ENCODE data around the gene MFRP.
"Not testable (repeated sequence)": the region's sequence is repeated elsewhere in the genome, so short reads cannot be mapped to it uniquely, and the experiment has no call there.

MFRP gene

DNA sequence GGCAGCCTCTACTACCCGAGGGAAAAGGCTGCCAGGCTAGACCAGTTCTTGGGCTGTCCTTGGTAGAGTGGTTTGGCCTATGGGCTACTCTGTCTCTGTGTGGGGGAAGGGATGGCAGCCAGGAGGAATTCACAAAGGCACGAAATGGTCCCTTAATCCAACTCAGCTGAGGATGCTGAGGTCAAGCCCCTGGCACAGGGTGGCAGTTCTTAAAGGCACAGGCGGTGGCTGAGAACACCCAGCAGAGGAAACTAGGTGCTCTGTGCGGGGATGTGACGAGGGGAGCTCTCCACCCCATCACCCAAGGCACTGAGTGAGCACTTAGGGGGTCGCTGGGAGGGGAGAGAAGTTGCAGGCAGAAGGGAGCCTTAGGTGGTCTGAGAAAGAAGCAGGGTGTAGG, at the start of gene MFRP:
MFRP (minus strand) TSS at position 101 of the 400 bp plus-strand sequence. CDS start 192 bp downstream, outside the sequence.
- DNase-seq = peak; percentile 42

DNA sequence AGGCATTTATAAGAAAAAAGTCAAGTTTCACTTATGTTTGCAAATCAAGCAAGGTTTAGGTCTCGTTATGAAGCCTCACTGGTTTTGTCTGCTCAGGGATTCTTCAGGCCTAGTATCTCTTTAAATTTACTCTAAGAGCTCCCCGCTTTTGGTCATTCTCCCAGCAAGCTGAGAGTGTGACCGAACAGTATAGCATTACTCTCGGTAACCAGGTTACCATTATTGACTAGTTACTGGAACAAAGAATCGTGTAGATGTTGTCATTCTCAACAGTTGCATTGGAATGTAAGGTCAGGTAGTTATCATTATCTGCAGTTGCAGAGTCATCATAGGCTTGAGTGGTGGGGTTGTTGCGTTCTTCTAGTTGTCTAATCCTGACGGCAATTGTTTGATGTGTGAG, 44.8 kb upstream of the MFRP start:
- DNase-seq = no peak

DNA sequence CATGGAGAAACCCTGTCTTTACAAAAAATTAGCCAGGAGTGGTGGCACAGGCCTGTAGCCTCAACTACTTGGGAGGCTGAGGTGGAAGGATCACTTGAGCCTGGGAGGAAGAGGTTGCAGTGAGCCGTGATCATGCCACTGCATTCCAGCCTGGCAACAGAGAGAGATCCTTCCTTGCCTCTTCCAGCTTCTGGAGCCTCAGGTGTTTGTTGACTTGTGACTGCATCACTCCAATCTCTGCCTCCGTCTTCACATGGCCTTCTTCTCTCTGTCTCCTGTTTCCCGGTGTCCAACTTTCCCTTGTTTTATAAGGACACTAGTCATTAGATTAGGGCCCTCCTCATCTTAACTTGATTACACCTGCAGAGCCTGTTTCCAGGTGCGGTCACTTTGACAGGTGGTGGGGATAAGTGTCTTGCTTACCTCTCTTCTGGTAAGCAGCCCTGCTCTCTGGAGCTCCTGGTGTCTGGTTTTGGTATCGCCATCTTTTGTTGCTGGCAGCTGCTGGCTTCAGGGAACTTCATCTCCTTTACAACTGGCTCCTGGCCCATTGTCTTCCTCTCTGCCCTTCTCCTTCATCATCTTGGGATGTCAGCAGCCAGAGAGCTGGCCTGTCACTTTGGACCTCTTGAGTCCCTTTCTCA, 43.2 kb upstream of the MFRP start:
- no peak for DNase-seq

DNA sequence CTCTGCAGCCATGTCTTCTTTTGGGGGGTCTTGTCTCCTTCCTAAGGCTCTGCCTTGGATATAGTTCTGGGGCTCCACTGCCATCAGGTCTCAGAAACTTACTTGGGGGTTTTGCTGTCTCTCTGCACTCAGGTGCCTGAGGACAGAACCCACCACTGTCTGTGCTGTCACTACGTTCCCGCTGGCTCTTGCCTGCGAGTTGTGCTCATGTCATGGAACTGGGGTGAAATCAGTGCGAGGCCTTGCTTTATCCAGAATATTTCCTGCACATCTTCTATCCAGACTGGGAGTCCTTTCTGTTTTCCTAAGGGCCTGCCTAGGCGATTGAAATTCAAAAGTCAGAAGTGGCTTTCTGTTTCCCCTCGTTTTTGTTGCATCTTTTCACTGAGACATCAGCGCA, 41.6 kb upstream of the MFRP start:
- DNase-seq = no peak

DNA sequence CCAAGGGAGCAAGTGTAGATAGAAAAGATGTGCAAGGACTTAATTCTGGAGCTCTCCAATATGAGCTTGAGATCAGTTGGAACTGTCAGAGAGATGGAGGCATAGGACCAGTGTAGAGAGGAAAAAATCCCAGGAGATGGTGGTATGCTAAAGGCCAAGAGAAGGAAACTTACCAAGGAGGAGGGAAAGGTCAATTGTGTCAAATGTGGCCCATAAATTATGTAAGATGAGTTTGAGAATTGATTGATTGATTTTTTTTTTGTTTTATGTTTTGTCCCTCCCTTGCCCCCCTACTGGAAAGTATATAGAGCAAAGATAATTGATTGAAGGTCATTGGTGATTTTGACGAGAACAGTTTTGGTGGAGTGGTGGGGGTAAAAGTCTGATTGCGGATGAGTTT, 37.8 kb upstream of the MFRP start:
- no peak for DNase-seq

DNA sequence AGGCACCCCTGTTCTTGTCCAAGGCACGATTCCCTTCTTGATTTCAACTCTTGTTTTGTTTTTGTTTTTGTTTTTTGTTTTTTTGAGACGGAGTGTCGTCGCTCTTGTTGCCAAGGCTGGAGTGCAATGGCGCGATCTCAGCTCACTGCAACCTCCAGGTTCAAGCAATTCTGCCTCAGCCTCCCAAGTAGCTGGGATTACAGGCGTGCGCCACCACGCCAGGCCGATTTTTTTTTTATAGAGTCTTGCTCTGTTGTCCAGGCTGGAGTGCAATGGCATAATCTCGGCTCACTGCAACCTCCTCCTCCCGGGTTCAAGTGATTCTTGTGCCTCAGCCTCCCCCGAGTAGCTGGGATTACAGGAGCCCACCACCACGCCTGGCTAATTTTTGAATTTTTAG, 36.0 kb upstream of the MFRP start:
- DNase-seq = not testable (repeated sequence)

DNA sequence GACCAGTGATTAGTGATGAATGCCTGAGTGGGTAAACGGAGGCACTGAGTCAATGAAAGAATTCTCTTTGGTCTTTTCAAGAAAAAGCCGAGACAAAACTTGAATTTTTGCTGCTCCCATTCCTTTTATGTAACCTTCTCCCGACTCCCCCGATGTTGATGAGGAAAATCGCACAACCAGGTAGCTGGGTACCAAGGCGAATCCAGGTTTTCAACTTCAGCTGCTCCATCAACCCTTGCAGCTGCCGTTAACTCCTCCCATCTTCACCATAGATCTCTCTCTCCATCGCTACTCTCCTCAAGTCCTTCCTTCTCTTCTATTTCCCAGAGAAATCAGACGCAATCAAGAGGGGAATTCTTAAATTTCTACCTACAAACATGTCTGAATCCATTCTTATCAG, 35.6 kb upstream of the MFRP start:
- no peak for DNase-seq

DNA sequence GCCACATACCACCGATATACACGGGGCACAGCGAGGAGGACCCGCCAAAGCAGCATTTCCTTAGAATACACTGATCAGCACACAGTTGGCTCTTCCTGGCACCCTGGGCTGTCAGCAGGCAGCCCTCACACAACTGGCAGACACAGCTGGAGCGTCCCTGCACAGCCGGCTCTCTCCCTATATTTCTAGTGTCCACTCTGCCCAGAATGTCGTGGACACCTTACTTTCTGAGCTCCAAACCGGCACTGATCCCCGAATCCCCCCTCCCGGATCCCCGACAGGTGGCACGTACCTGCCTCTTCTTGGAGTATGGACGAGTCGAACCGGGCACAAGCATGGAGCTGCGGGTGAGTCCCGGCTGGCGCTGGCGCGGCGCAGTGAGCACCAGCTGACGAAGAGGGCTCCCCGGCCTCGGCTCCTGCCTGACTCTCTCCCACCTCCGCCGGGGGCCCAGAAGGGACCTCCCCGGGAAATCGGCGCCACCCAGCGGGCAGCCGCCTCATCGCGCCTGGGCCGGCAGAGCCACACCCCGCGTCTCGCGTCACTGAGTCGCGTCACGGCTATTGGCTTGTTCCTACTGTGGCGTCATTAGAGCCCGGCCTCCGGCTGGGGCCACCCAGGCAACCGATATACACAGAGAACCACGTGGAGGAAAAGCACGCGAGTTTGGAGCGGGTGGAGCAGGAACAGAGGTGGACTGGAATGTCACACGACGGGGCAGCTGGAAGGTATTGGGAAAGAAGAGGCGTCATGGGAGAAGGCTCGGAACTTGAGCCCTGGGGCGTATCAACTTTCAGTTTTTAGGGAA, 34.9 kb upstream of the MFRP start, which contains the start of gene USP2:
USP2 (minus strand) TSS at position 510 of the 808 bp plus-strand sequence. CDS start 8,210 bp downstream, outside the sequence.
- peak; percentile 98 for DNase-seq

DNA sequence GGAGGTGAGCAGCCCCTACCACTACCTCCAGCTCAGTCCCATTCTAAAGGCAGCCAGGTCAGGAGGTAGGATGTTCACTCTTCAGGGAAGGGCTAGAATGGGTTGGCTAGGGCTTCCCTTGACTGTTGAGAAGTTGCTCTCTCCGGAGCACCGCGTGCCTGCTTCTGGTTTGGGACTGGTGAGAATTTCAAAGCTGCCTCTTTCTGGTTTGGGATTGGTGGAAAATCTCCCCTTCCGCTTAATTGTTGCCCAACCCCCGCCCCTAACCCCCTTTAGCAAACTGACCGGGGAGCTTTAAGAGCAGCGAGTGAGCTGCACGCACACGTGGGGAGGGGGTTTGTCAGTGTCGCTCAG, 34.3 kb upstream of the MFRP start:
- DNase-seq = no peak

DNA sequence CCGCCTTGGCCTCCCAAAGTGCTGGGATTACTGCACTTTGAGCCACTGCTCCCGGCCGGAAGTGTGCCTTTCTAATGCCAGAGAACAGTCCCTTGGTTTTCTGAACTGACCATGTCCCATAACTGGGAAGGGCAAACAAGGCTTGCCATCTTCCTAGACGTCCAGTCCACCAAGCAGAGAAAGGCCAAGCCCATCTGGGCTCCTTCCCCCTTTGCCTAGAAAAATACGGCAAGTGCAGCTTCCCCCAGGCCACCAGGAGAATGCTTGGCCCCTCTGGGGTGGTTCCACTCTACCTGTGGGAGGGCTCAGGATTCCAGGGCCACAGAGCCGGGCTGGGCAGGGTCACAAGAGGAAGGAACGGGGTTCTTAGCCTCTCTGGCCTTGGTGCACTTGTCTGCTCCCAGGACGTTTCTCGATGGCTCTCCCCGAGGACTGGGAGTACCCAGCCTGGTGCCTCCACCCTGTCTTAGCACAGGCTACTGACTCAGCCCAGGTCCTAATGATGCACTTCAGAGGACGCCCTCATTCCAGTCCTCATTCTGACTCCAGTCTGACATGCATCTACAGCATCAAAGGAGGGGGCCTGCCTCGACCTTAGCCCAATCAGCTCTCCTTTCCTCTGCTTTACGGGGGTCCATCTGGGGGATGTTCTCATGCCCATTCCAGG, 33.8 kb upstream of the MFRP start:
- DNase-seq = no peak

DNA sequence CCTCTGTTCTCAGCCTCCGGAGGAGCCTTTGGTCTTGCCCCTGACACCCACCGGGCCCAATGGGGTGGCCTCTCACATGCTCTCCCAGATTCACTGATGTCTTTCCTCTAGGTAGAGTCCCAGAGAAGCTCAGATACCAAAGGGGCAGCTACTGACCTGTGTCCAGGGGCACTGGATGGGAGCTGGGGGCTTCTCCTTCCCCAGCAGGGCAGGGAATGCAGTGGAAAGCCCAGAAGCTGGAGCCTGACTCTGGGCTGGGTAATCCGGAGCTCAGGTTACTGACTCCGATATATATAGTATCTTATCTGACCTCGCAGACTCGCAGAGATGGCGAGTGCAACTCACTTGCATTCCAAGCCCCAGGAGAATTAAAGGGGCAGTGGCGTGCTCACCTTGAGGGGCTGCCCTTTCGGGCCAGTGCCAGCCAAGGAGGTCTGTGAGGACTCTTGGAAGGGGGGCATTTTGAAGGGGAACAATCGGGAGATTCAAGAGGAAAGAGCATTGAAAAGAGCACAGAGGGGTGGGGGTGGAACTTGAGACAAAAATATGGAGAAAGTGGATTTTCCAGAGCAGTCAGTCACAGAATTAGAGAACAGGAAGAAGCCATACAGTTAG, 32.5 kb upstream of the MFRP start:
- no peak for DNase-seq

DNA sequence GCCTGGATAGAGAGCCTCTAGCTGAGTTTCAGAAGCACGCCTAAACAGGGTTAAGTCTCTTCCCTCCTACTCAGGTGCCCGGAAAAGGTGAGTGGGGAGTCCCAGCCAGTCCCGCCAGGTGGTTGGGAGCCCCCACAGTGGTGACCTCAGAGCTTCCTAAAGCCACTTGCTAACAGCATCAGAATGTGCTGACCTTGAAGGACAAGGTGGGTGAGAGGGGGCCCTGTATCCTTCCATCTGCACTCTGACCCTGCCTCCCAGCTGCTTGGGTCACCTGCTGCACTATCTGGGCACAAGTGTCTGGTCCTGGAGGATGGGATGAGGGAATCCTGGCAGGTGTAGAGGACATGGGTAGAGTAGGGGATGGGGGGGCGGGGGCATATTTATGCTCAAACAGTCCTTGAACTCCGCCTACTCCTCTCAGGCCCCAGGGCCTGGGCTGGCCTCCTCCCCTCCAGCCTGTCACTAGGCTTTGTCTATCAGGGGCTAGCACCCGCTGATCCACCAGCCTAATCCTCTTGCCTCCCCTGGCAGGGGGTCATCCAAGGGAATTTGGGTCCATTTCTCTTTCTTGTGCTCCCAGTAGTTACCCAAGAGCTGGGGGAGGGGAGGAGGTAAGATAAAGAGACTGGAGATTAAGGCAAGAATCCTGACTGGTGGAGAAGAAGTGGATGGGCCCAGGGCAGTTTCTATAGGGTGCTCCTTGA, 31.6 kb upstream of the MFRP start:
- DNase-seq = no peak

DNA sequence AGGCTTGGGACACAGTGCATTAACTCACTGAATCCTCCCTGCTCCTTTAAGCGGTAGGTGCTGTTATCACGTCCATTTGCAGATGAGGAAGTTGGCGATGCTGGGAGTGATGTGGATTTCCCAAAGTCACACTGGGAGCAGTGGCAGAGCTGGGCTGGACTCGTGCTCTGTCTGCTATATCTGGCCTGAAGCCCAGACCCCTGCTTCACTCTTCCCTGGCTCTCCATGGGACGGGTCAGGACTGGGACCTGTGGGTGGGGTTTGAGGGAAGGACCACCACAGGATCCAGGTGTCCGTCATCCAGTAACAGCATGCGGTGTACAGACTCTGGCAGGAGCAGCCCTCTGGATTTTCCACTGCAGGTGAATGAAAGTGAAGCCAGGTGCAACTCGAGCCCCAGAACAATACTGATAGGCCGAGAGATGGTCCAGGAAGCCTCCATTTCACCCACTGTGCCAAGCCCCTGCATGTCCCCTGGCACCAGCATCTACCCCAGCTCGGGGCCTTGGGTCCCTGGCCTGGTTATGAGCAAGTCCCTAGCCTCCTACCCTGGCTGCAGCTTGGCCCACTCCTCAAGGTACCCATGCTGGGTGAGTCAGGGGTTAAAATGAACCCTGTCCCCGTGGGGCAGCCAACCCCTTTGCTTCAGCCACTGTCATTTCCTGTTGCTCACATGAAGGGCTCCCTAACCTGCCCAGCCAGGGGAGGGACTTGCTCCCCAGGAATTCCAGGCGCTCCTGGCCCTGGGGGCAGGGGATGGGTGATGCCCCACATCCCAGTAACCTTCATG, 30.8 kb upstream of the MFRP start:
- DNase-seq = no peak

DNA sequence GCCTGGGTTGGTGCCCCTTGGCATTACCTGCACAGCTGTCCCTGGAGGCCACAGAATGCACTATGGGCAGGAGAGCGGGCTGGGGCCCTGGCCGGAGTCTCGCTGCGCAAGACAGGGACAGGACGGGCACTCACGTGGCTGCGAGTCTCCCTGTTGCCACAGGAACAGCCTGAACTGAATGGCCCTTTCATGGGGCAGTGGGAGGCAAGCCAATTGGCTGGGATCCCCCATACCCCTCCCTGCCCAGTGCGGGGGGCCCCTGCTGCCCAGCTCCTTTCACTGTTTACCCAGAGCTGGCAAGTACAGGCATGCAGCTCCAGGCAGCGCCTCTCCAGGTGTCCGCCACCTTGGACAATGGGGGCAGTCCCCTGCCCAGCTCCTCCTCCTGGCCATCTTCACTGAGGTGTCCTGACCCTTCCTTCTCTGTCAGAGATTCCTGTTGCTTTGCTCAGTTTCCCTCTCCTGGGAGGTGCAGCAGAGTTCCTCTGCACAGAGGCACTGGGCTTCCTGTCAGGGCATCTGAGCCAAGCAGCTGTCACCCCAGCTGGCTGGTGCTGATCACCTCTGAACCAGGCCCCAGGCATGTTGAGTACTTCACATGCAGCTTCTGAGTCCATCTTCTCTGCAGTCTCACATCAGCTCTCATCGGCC, 29.8 kb upstream of the MFRP start:
- peak; percentile 64 for DNase-seq

DNA sequence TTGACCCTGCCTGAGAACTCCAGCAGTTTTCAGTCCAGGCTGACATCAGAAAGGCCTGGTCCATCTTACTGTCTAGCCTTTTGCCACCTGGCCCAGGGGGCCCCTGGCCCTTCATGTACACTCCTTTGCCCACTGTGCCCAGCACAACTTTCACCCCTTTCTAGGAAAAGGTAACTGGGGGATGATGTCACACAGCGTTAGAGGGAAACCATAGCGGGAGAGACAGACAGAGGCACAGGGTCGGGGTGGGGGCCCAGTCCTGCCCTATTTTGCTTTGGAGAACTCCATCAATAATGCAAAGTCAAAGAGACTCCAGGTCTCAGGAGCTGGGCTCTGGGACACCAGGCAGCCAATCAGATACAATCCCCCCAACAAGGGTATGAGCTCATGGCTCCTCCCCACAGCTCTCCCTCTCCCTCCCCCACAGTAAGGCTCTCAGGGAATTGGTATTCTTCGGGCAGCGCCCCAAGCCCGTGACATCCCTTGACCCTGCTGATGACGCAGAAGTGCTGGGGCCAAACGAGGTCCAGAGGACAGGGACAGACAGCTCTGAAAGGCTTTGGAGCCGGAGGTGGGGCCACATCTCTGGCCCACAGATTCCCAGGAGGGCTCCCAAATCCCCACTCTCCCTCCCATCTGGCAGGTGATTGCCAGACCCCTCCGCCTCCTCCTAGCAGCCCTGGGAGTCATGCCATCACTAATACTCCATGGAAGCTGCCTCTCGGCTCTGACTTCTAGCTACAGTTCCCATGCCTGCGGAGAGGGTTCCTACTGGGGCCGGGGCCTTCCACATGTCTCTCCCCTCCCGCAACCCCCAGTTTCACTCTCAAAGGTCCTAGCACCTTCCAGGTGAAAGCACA, 29.1 kb upstream of the MFRP start:
- peak; percentile 46 for DNase-seq

DNA sequence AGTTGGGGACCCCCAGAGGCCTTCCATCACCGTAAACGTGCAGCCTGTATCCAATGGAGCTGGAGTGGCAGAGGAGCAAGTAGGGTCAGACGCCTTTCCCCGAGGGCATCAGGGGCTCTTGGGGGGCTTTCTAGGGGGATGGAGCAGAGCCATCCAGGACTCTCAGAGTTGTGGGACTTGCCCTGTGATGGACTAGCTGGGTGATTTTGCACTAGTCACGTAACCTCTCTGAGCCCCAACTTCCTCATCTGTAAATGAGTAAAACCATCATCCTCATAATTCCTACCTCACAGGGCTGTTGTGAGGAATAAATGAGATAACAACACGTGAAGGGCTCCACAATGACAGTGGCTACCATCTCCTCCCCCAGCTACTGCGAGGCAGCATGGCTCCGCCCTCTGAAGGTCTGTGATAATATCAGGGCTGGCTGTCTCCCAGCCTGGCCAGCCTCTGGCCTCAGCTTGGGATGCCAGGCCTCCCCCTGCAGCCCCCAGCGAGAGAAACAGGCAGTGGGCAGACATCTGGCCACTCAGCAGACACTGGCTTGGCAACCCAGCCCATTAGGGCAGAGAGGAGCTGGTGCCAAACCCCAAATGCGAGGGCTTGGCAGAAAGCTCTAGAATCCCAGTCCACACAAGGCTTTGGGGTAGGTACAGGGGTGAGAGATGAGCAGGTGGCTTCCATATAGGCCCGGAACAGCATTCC, 28.3 kb upstream of the MFRP start:
- no peak for DNase-seq

DNA sequence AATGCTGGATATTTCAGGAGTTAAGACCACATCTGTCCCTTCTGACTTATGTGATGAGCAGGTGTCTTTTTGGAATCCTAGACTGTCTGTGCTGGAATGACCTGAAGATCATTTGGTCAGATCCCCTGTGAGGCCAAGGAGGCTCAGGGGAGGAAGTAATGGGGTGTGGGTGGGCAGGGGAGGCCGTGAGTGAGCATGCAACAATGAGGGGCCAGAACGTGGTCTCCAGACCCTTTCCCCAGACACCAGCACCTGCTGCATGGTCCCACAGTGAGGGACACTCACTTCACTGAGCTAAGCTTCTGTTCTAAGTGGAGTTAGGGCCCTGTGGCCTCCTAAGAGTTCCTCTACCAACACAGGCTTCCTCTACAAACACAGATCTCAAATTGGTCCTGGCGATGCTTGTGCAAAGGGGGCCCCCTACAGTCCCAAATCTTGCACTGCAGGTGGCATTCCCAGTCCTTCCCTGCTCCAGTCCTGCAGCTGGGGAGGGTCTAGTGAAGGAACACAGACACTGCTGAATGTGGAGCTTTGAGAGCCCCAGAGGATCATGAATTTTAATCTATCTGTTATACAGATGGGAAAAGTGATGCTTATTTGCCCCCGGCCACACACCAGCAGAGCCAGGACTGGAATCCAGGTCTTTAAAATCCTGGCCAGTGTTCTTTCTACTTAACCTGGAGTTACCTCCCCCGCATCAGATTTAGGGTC, 27.6 kb upstream of the MFRP start:
- peak; percentile 94 for DNase-seq

DNA sequence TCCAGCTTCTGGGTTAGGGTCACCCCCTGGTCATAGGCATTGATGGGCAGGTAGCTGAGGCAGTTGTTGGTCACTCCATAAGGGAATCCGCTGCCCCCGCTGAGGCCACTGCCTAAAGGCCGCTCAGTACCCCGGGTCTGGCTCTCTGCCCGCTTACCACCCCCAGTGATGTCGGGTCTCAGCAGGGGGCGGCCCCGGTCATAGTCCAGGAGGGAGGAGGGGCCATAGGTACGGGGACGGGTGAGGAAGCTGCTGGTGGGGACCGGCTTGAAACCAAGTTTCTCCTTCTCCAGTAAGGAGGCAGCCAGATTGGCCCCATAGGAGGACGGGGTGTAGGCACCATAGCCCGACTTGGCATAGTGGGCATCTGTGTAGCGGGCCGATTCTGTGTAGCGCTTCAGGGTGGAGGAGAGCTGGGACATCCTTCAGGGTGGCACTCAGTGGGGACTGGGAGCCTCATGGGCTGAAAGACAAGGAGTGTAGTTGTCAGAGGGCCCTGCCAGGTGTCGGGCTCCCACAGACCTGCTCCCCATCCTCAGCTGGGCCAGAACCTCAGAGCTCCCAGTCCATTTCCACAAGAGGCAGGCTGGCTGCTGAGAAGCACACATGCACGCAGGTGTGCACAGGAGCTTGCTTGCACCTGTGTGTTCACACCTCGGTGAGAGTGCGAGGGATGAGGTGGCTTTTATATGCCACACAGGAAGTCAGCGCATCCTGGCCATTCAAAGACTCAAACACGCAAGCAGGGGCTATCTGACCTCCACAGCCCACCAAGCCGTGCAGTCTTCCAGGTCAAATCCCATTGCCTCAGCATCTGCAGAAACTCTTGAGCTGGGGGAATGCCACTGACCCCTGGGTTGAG, 26.8 kb upstream of the MFRP start:
- DNase-seq = no peak

Measured in eye (tissue), 1 donor.